Fibroblast of skin of right quadriceps (primary cell): ENCODE measurements around the gene RAB42.
A peak's percentile ranks its signal among the peaks of the same experiment; 100 is the strongest.
"Not testable (repeated sequence)": the region's sequence is repeated elsewhere in the genome, so short reads cannot be mapped to it uniquely, and the experiment has no call there.

ENCODE experiments used
- DNase-seq: peaks from one replicate; pipeline ENCODE4 v3.0.0-alpha.2; 2013

RAB42 gene

DNA sequence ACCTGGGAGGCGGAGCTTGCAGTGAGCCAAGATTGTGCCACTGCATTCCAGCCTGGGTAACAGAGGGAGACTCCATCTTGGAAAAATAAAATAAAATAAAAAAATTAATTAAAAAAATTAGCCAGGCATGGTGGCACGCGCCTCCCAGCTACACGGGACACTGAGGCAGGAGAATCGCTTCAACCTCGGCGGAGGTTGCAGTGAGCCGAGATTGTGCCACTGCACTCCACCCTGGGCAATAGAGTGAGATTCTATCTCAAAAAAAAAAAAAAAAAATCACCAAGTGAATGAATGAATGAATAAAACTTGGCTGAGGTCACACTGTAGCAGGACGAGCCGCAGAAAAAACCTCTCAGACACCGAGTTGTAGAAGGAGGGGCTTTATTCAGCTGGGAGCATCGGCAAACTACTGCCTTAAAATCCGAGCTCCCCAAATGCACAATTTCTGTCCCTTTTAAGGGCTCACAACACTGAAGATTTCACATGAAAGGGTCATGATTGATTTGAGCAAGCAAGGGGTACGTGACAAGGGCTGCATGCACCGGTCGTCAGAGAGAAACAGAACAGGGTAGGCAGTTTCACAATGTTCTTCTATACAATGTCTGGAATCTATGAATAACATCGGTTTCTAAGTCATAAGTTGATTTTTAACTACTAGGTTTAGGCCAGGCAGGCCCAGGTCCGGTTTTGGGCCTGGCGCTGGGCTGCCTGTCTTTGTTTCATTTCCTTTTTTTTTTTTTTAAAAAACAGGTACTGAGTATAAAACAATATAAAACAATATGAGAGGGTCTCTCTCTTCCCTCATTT, 5.3 kb upstream of the RAB42 start:
- not testable (repeated sequence) for DNase-seq

DNA sequence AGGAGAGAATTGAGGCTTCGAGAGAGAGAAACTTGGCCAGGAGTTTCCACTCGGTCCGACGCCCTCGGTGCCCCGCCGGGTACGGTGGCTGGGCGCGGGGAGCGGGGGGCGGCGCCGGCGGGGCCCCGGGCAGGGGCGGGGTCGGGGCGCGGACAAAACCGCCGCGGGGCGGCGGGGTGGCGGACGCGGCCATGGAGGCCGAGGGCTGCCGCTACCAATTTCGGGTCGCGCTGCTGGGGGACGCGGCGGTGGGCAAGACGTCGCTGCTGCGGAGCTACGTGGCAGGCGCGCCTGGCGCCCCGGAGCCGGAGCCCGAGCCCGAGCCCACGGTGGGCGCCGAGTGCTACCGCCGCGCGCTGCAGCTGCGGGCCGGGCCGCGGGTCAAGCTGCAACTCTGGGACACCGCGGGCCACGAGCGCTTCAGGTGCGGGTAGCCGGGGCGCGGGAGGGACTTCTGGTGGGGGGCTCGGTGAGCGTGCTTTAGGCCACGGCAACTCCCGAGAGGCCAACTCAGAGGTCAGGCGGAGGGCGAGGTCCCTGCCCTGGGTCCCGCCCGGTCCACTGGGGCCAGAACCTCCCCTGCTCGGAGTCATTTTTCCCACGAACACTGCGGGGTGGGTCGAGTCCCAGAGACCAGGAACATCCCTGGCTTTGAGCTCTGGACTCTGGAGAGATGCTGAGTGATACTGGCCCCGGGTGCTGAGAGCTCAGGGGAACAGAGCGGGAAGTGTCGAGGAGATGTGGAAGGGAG, 431 bp downstream of the RAB42 start:
- no peak for DNase-seq

DNA sequence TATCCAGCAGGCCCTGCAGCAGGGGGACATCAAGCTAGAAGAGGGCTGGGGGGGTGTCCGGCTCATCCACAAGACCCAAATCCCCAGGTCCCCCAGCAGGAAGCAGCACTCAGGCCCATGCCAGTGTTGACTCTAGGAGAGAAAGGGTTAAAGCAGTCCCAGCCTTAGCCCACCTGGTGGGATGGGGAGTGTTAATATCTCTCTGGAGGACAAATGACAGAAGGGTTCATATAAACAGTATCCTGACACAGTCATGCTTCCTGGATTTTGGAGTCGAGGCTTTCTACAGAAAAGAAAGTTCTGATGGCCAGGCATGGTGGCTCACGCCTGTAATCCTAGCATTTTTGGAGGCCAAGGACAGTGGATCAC, 1.9 kb downstream of the RAB42 start:
- DNase-seq = not testable (repeated sequence)

DNA sequence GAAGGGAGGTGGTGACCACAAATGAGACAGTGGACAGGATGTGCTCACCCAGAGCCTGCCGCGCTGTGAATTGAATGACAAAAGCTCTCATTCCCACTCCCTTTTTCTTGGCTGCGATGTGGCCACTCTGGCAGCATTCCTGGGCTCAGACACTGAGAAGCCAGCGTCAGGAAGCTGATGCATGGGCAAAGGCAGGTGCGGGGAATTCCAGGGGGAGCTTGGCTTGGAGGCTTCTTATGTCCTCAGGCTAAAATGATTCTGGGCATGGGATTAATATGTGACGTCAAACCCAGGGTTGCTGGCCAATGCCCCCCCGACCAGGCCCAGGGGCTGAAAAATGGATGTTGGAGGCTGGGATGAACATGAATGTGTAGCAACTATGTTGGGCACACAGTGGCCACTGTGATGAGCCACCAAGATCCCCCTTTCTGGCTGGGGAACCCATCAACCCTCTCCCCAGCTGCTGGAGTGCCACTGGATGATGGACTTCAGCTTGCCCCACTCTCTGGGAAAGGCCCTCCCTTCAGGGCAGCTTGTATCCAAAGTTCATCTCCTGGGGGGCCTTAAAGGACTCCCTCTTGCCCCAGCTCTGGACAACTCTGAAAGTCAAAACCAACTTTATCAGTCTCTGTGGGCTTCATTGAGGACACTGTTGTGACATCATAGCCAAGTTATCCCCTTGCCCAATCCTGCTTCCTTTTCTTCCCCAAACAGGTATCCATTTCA, 2.8 kb downstream of the RAB42 start:
- DNase-seq = not testable (repeated sequence)

DNA sequence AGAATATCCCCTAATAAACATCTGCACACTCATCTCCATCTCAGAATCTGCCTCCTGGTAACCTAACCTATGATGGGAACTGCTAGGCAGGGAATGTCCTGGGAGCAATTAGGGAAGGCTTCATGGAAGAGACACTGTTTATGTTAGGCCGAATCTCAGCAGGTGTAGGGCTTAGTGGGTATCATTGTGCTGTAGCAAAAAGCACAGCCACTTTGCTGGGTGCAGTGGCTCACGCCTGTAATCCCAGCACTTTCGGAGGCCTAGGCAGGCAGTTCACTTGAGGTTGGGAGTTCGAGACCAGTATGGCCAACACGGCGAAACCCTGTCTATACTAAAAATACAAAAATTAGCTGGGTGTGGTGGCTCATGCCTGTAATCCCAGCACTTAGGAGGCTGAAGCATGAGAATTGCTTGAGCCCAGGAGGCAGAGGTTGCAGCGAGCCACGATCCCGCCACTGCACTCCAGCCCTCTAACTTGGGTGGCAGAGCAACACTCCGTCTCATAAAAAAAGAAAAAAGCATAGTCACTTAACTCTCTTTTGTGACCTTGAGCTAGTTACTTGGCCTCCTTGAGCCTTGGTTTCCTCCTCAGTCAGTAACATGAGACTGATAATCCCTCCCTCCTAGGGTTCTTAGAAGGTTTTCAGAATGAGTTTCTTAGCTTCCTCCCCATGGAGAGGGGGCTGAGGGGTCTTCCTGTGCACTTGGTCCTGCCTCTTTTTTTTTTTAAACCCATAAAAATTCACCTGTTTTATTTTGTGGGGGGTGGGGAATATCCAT, 3.5 kb downstream of the RAB42 start:
- no peak for DNase-seq

DNA sequence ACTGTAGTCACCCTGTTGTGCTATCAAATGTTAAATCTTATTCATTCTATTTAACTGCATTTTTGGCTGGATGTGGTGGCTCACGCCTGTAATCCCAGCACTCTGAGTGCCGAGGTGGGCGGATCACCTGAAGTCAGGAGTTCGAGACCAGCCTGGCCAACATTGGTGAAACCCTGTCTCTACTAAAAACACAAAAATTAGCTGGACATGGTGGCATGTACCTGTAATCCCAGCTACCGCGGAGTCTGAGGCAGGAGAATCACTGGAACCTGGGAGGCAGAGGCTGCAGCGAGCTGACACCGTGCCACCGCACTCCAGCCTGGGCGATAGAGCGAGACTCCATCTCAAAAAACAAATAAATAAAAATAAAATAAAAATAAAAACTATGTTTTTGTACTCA, 4.2 kb downstream of the RAB42 start:
- not testable (repeated sequence) for DNase-seq

DNA sequence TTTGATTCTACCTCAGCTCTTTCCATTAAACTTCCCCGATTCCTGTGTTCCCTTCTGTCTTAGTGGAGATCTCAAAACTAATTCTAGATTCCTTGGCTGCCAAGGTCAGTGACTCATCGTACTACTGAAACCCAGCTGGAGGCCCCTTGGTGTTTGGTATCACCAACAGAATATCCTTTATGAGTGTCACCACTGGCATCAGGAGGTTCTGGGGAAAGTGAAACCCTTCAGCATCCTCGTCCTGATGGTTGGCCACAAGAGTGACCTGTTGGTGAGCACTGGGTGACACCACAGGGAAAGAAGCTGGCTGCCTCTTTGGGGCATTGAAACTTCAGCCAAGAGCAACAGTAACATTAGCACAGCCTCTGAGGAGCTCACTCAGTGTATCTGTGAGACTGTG, 9.6 kb downstream of the RAB42 start:
- peak; percentile 85 for DNase-seq

DNA sequence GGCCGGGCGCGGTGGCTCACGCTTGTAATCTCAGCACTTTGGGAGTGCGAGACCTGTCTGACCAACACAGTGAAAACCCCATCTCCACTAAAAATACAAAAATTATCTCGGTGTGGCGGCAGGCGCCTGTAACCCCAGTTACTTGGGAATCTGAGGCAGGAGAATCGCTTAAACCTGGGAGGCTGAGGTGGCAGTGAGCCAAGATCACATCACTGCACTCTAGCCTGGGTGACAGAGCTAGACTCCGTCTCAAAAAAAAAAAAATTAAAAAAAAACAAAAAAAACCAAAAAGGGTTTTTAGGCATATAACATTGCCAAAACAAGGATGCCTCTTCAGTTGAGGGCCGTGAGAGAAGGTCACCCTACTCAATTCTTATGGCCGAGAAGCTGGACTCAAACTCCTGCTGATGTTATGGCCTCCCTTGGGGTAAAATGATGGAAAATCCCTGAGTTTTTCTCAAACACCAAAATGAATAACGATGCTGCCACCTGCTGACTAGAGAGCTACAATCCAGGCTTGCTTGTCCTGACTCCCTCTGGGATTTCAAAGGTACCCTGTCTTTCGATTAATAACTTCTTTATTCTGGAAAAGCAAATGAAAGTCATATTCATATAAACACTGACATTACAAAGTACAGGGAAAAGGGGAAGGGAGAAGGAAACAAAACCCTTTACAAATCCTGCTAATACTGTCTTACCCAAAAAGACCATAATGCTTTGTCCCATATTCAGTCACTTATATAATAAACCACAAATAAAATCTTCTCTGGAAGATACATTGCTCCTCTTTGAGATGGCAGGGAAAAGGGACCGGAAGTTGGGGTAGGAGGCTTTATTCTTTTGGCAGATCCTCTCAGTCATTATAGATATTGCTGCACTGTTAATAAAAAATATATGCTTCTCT, 10.7 kb downstream of the RAB42 start:
- peak; percentile 75 for DNase-seq

DNA sequence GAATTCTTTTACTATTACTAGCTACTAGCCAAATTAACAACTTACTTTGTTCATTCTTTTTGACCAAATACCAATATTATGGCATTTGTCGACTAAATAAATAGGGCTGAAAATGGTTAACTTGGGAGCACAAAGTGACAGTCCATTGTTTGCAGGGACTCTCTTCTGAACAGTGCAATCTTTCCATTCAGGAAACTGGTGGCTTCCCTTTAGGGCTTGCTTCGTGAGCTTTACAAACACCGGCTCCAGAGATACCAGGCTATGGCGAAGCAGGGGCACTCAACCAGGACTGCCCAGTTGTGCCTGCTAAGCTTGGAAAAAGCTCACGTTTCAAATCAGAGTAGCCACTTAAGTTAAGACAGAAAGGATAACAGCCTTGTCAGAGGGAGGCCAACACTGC, 12.3 kb downstream of the RAB42 start:
- DNase-seq = no peak

DNA sequence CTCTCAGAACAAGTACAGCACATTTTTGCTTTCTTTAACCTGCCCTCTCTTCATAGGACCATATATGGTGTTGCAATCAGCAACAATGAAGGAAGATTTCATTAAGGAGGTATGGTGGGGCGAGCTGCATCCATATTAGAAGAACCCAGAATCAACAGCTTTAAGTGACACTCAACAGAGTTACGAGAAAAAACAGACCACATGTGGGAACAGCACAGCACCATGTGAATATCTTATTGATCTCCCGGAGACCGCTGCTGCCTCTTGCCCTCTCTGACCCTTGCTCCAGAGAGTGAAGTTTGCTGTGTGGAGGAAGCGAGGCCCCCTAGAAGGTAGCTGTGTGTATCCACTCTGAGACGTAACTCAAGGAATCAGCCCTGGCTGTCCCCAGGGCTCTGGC, 12.9 kb downstream of the RAB42 start:
- no peak for DNase-seq

DNA sequence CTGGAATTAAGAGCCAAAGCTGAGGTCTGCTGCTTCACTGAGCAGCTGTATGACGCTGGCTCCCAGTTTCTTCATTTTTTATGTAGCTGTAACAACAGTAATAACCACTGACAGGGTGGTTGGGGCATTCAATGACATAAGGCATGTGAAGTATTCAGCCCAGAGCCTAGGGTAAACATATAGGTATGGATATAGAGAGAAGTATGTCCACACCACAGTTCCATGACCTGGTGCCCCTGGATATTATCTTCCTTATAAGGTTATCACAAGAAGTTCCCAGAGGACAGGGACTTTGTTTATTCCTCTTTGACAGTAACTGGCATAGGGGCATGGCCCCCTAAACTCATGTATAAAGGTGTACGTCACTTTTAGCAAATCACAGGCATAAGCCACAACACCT, 14.7 kb downstream of the RAB42 start:
- DNase-seq = no peak

DNA sequence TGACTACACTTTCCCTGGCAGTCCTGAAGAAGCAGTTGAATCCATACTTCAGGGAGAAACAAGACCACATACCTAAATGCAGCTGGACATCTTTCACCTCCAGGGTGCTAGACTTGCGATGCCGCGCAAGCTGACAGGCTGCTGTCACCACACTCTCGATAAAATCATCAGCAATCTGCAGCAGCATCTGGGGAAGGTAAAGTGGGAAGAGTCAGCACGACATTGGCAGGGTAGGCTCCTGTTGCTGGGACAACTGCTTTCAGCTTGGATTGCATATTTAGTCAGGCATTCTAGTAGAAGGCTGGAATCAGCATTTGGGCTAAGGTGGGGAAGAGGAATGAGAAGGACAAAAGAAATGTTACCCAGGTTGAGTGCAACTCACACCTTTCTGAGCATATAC, 21.1 kb downstream of the RAB42 start:
- no peak for DNase-seq

DNA sequence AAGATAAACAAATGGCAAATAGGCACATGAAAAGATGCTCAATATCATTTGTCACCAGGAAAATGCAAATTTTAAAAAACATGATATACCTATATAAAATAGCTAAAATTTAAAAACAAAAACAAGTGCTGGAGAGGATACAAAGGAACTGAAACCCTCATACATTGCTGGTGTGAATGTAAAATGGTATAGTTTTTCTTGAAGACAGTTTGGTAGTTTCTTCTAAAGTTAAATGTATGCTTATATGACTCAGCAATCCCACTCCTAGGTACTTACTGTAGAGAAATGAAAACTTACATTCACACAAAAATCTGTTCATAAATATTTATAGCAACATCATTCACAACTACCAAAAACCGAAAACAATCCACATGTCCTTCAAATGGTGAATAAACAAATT, 39.6 kb downstream of the RAB42 start:
- no peak for DNase-seq

DNA sequence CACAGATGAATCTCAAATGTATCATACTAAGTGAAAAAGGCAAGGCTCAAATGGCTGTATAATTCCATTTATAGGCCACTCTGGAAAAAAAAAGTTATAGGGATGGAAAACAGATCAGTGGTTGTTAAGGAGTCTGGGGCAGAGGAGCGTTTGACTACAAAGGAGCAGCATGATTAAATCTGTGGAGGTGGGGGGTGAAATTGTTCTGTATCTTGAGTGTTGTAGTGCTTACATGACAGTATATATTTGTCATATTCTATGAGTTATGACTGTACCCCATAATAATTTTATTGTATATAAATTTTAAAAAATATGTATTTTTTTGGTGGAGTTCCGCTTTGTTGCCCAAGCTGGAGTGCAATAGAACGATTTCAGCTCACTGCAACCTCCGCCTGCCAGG, 40.5 kb downstream of the RAB42 start:
- no peak for DNase-seq

DNA sequence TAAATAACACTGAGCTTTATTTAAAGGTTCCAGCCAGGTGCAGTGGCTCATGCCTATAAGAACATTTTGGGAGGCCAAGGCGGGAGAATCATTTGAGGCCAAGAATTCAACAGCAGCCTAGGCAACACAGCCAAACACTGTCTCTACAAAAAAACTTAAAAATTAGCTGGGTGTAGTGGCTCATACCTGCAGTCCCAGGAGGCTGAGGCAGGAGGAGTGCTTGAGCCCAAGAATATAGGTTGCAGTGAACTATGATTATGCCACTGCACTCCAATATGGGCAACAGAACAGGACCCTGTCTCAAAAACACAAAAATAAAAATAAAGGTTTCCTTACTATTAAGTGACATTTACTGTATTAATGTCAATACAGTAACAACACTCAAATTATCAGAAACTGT, 48.7 kb downstream of the RAB42 start:
- DNase-seq = peak; percentile 11

DNA sequence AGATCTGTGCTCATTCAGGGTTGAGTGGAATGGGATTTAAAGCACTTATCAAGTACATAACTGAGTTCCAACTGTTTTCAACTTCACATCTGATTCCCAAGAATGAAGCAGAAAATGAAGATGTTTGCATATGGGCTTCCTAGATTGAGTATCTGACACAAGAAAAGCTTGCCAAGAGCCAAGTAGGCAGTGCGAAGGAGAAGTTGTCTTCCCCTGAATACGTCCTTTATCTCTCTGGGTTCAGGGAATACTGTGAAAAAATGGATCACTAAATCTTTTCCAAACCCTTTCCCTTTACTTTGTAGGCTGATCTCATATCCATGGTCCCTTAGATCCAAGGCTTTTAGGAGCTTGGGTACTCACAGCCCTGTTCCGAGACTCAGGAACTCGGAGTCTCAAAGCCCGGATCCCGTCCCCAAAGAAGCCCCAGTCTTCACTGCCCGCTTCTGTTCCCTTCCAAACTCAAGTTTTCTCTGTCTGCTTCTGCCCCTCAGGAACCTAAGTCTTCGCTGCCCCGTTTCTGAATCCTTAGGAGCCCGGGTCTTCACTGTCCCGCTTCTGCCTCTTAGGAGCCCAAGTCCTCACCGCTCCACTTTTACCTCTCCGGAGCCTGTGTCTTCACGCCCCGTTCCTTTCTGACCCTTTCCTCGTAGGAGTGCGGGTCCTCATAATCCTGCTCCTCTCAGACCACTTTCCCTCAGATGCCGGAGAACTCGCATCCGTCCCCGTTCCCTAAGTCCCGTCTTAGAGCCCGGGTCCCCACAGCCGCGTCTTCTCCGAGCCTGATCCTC, 50.2 kb downstream of the RAB42 start:
- DNase-seq = no peak

DNA sequence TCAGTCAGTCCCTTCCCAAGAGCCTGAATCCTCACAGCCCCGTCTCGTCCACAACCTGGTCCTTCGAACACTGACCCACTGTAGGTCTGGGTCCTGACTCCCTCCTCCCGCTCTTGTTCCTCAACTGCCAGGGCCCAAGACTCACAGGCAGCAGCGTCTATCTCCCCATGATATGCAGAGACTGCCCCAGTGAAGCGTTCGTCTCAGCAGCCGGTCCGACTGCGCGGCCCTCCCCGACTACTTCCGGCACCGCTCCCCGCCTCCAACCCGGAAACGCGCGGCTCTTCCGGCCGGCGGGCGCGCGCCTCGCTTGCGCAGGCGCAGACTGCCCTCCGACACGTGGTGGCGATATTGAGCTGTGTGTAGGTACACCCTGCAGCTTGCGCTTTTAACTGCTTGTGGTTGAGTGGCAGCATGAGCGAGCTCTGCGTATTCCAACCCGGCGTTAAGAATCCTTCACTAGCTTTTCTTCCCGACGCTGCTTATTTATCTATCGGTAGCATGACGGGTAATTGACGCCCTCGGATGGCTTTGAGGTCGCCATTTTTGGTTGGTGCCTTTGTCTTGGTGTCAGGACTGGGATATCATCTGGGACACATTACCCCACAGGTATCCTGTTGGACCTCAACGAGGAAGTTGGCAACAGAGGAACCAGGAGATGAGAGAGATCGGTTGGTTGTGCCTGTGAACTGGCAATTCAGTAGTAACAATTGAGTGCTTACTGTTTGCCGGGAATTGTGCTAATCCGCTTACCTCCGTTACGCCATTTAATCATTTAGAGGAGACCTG, 51.0 kb downstream of the RAB42 start, which contains the start of gene TAF12:
TAF12 (minus strand) TSS at position 221 of the 789 bp plus-strand sequence. CDS start 20,986 bp downstream, outside the sequence.
- DNase-seq = peak; percentile 96

DNA sequence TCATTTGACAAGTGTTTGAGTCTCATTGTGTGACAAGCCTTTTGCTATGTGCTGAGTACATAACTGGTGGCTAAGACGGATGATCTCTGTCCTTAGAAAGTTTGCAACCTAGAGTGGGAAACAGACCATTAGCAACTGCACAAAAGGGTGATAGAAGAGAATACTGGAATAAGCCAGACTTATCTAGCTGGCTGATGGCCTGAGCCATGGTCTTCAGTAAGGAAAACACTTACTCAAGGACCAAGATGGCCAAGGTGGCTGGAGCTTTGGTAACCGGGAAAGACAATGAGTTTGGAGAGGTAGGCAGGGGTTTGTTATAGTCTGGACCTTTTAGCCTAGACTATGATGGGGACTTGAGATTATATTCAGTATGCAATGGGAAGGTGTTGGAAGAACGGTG, 52.4 kb downstream of the RAB42 start:
- no peak for DNase-seq
